ENCODE results near the gene CCL16.
"Not testable (repeated sequence)": the region's sequence is repeated elsewhere in the genome, so short reads cannot be mapped to it uniquely, and the experiment has no call there.

The CCL16 gene

DNA sequence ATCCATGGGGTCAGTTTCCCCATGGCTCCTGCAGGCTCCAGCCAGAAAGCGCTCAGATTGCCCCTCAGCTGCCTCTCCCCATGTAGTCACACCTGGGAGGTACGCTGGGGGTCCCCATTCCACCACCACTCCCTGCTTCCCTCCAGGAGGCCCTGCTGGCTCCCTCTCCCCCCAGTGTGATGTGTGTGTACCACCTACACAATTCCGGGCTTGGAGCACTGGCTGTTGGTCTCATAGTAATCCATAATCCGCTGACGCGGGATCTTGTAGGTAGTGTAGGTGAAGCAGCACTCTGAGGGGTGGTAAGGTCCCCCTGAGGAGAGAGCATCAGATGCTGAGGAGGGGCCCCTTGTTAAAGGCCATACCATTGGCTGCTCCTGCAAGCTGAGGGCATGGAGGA lies 2.8 kb upstream of the CCL16 start:
- no peak for DNase-seq (ENCODE audit: low spot score)

DNA sequence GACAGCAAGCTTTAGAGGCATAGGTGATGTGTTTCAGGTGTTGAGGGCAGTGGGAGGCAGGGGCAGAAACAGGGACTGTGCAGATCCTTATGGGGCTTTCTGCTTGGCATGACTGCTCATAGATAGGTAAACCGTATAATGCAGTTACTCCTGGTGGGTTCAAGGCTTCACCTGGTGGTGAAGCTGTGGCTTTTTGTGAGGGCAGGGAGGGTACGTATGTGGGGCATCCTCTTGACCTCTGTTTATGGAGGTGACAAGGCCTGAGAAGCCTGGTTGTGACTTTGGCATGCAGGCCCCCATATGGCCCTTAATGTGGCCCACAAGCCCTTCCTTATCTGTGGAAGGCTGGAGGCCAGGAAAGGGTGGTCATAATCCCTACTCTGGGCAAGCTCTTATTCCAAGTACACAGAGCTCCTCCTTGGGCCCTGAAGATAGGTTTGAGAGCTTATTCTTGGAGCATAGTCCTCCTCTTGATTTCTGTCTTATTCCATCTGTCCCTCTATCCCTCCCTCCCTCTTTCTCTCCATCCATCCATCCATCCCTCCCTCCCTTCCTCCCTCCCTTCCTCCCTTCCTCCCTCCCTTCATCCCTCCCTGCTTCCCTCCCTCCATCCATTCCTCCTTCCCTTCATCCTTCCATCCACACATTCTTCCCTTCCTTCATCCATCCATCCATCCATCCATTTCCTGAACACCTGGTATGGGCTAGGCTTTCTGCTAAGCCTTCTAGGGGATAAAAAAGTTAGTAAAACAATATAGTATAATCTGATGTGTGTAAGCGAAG lies 1.3 kb upstream of the CCL16 start:
- no peak for DNase-seq (ENCODE audit: low spot score)

DNA sequence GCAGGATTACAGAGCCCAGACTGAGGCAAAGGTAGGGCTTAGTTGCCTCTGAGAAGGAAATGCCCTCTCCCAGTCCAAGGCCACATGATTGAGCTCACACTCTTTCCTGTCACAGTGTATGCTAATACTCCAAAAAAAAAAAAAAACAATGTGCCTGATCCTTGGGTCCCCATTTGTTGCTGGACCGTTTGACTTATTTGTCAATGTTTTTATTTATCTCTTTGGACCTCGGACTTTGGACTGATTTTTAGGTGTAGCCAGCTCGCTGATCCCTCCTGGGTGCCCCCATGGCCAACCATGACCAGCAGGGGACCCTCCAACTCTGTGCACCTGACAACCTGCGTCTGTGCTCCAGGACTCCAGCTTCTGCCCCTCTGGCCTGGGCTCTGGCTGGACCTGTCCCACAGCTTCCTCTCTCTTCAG lies 622 bp upstream of the CCL16 start:
- no peak for DNase-seq (ENCODE audit: low spot score)

DNA sequence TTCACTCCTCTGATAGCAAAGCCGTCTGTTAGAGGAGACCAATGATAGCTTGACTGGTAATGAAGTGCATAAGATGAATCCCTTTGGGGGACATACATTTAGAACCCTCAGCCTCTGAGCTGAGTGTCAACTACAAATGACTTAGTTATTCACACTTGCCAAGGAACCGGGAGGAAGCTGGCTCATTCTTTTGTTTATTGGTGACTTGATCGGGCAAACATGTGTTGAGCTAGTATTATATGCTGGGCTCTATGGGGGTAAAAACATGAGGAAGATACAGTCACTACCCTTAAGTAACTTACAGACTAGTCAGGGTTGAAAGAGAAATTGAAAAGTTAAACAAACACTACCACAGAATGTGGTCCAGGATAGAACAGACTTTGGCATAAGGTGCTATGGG lies 3.0 kb downstream of the CCL16 start:
- no peak for DNase-seq (ENCODE audit: low spot score)

DNA sequence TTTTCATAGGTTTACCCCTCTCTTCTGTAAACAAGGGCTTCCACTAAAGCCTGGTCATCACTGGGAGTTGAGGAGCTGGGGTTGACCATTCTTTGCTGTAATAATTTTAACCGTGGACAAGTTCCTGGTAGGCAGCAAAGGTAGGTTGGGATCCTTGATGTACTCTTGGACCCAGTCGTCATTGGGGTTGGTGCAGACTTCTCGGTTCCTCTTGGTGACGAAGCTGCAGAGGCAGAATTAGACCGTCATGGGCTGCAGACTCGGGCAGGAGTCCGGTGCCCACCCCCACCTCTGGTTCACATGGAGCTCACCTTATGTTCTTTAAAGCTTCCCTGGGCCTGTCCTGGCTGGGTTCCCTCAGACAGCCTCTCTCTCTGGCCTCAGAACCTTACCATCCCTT lies 3.8 kb downstream of the CCL16 start:
- DNase-seq (ENCODE audit: low spot score): no peak

DNA sequence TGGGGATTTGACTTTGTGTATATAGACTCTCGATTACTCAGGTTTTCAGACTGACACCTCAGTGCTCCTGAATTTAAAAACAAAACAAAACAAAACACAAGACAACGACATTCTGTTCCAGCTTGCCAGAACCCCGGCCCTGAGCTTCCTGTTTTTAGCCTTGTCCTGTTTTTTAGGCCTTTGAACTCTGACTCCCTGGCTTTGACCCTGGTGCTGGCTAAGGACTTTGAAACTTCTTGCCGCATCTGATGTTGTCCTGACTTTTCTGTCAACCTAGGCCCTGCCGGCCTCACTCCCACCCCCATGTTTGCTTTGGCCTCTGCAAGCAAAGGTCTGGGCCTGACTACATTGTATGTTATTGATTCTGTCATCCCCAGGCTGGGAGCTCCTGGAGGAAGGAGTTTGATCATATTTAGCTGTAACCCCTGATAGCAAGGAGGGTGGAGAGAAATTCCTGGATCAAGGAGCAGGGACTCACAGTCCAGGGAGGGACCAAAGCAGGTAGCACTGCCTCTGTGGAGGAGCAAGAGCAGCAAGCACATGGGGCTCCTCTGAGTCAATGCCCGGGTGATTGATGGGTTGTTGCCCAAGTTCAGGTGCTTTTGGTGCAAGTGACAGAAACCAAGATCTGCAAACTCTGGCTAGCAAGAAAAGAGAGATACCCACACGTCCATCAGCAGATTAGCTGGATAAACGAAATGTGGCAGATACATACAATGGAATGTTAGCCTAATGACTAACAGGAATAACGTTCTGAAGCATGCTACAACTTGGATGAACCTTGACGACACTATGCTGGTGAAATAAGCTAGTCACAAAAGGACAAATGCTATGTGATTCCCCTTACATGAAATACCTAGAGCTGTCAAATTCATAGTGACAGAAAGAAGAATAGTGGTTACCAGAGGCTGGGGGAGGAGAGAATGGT lies 7.7 kb downstream of the CCL16 start:
- DNase-seq (ENCODE audit: low spot score): no peak

DNA sequence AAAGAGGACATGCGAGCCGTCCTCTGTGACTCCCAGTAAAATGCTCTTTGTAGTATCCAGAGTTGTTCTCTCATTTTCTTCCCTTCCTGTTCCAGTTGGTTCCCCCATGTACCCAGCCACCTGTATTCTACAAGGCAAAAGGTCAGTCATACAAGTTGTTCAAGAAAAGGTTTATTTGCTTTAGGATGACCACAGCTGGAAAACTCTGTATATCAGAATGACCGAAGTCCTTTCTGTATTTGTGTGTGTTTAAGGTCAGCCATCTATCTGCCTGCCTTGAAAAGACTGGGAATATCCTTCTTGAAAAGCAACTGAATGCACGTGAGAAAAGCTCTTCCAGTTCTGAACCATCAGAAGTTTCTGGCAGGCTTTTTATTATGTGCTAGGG lies 8.4 kb downstream of the CCL16 start:
- DNase-seq (ENCODE audit: low spot score): no peak

DNA sequence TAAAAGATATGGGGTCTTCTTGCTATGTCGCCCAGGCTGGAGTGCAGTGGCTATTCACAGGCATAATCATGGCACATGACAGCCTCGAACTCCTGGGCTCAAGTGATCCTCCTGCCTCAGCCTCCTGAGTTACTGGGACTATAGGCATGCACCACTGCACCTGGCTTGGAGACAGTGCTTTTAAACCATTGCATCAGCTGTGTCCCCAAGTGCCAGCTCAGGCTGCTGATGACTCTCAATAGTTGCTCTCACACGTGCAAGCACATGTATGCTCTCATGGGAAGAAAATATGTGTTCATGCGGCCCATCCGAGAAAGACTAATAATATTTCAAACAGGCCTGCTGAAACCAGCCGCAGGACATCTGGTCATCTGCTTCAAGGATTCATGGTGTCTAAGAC lies 8.8 kb downstream of the CCL16 start:
- no peak for DNase-seq (ENCODE audit: low spot score)

DNA sequence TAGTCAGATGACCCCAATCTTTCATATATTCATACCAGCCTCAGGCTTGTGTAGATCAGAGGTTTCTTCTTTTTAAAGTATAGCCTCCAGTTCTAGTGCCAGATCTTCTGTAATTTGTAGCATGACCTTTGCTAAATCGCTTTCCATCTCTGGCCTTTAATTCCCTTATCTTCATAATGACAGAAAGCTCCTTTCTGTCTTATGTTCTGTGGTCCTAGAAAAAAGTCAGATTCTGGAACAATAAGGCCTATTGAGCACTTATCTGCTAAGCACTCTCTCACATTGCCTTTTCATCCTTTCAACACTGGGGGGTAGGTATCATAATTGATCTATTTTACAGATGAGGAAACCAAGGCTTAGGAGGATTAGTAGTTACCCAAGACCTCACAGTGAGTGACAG lies 9.2 kb downstream of the CCL16 start:
- DNase-seq (ENCODE audit: low spot score): no peak

DNA sequence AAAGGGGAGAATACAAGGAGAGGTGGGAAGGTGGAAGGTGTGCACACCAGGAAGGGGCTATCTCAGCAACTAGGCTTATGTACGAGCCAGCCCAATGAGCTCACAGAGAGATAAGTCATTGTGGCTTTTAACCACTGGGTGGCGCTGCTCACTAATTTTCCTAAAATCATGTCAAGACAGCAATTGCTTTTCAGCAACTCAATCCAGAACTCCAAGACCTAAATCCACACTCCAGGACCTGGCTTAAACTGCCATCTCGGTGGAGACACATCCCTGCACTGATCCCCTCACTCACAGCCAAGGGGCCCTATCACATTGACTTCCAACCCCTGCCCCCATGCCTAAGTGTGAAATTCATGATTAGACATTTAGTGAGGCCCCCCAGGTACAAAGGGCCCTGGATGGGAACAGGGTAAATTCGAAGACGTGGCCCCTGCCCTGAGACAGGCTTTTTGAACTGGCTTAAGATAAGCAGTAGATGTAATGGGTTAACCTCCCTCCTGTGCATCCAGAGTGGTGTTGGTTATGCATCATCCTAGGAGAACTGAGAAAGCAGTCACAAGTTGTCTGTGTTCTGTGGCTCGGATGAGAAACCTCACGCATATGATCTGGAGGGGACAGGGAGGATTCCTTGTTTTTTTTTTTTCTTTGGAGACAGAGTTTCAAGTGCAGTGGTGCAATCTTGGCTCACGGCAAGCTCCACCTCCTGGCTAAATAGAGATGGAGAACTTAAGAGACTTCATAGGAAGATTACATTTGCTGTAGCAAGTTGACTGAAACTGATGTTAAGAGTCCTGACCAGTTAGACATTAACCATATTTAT lies 11.5 kb downstream of the CCL16 start:
- DNase-seq (ENCODE audit: low spot score): peak; percentile 64

DNA sequence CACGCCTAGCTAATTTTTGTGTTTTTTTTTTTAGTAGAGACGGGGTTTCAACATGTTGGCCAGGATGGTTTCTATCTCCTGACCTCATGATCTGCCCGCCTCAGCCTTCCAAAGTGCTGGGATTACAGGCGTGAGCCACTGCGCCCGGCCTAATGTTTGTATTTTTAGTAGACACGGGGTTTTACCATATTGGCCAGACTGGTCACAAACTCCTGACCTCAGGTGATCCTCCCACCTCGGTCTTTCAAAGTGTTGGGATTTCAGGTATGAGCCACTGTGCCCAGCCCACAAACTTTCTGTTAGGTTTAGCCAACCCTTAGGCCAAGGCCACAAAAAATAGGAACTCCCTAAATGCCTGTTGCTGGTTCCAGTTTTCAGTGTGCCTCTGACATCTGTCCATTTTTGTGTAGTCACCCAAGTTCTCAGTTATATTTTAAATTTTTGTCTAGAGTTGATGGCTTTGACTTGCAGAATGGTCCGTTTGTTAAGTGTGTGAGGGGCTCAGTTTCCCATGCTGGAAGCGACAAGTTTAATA lies 12.7 kb downstream of the CCL16 start:
- DNase-seq (ENCODE audit: low spot score): no peak

DNA sequence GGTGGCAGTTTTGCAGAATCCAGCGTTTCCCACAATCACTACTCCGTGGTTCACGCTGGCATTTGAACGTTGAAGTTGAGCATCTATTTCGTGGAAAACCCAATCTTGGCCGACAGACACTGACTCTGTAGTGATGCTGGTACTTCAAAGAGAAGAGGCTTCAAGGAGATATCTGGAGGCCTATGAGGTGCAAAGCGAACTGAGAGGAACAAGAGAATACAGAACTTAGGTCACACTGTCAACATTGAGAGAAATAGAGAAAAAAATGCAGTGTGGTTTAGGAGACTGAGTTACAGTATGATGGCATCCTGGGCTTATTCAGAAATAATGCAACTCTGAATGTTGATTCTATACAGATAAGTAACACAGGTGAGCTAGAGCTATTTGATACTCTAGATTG lies 16.0 kb downstream of the CCL16 start:
- no peak for DNase-seq (ENCODE audit: low spot score)

DNA sequence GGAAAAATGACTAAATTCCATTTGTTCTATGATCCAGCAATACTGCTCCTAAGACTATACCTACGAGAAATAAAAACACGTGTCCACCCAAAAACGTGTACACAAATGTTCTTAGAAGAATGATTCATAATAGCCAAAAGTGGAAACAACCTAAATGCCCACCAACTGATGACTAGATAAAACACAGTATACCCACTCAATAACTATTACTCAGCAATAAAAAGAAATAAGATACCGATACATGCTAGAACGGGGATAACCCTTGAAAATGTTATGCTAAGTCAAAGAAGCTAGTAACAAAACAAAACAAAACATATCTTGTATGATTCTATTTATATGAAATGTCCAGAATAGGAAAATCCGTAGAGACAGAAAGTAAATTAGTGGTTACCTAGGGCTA lies 17.6 kb downstream of the CCL16 start:
- no peak for DNase-seq (ENCODE audit: low spot score)

DNA sequence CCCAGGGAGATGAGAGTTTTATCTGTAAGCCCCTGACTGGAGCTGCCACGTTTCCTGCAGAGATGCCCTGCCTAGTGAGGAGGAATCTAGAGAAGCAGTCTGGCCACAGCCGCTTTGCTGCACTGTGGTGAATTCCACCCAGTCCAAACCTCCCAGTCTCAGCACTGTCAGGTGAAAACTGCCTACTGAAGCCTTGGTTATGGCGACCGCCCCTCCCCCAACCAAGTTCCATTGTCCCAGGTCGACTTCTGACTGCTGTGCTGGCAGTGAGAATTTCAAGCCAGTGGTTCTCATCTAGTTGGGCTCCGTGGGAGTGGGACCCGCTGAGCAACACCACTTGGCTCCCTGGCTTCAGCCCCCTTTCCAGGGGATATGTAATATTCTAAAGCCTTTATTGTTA lies 27.6 kb downstream of the CCL16 start:
- no peak for DNase-seq (ENCODE audit: low spot score)

DNA sequence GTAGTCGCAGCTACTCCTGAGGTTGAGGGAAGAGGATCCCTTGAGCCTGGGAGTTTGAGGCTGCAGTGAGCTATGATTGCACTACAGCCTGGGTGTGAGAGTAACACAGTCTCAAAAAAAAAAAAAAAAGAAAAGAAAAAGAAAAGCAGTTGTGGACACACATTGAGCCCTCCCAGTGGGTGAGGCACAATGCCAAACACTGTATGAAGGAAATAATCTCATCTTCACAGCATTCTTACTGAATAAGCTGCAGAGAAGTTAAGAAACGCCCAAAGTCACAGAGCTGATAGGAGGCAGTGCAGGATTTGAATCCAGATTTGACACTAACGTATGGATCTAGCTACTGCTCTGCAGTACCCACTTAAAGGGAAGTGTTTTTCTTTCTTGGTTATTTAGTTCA lies 31.9 kb downstream of the CCL16 start:
- no peak for DNase-seq (ENCODE audit: low spot score)

DNA sequence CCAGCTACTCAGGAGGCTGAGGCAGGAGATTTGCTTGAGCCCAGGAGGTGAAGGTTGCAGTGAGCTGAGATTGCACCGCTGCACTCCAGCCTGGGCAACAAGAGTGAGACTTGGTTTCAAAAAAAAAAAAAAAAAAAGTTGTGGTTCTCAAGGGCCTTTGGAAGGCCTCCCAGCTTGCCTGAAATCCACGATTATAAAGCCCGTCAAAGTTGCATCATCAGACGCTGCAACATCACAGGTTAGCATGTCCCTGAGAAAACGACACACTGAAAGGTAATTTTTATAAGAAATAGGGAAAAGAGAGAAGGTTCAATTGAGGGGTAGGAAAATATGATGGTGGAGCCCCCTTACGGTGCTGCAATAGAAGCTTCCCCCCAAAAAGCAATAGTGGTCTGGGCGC lies 33.2 kb downstream of the CCL16 start:
- DNase-seq (ENCODE audit: low spot score): no peak

DNA sequence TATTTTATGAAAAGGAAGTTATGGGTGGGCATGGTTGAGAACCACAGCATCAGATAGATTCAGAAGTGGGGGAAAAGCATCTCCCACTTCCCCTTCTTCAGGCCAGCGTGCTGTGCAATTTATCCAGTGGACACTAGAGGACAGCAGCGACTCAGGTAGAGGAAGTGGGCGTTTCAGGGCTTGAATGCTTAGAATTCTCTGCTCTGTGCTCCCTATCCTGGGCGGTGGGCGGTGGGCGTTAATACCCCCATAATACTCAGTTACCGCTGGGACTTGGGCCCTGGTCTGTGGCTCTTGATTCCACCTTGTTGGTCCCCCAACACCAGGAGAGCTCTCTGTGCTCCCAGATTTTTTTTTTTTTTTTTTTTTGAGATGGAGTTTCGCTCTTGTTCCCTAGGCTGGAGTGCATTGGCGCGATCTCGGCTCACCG lies 34.1 kb downstream of the CCL16 start:
- peak; percentile 33 for DNase-seq (ENCODE audit: low spot score)

DNA sequence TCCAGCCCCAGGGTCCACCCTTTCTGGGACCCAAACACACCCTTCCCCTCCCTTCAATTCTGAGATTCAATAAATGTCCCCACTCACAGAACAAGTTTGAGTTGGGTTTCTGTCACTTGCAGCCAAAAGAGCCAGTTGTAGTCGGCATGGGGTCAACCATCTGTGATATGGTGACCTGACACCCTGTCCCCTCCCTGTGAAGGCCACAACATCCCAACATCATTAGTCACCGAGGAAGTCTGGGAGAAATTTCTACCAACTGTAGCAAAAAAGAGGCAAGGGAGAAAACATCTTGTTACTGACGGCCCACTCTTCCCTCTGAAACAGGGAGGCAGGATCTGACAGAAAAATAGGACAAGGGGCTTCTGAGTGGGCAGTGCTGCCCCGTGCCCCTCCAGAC lies 37.1 kb downstream of the CCL16 start:
- DNase-seq (ENCODE audit: low spot score): no peak

DNA sequence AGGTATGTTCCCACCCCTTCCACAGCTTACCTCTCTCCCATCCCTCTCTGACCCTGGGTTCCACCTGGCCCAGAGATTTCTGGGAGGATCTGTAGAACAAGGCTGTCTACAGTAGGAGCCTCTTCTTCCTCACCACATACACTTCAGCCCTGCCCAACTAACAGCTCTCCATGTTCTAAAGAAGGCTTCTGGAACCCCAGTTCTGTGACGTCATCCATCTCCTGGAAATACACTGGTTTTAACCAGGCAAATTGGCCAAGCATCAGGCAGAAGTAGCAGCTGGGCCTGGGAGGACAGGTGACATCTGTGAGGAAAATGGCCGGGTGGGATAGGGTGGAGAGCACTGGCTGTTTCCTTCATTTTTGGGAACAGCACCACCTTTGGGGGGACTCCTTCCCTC lies 37.8 kb downstream of the CCL16 start, which contains the start of gene LYZL6:
LYZL6 (minus strand) TSS at position 177 of the 400 bp plus-strand sequence. CDS start 4,357 bp downstream, outside the sequence.
- no peak for DNase-seq (ENCODE audit: low spot score)

DNA sequence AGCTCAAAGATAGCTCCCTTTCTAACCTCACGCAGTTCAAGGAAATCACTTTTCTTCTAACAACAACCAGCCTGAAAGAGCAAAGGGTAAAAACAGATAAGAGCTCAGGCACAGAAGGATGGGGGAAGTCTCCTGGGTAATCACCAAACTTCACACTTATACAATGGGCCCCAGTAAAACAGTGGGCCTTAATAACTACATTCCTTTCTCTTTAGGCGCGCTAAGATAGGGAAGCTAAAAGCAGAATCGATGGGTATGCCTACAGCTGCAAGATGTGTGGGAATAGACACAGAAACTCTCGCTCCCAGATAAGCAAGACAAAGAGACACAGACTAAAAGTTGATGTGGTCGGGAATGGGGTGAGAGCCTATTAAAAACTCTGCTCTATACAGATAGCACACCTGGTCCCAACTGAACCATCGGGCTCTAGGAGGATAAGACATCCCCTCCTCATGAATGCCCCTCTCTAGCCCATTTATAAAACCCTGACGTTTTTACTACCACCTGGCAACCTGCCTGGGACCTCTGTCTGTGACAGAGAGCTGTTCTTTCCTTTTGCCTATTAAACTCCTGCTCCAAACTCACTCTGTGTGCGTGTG lies 38.6 kb downstream of the CCL16 start:
- DNase-seq (ENCODE audit: low spot score): no peak

DNA sequence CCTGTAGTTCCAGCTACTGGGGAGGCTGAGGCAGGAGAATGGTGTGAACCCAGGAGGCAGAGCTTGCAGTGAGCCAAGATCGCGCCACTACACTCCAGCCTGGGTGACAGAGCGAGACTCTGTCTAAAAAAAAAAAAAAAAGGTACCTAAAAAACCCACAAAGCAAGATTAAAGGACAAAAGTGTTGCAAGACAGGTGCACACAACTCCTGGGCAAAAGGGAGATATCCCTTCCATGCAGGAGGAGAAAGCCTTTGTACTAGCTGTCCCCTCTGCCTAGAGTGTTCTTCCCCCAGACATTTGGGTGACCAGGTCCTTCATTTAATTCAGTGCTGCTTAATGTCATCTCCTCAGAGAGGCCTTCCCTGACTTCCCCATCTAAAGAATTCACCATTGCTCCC lies 42.8 kb downstream of the CCL16 start:
- not testable (repeated sequence) for DNase-seq (ENCODE audit: low spot score)

DNA sequence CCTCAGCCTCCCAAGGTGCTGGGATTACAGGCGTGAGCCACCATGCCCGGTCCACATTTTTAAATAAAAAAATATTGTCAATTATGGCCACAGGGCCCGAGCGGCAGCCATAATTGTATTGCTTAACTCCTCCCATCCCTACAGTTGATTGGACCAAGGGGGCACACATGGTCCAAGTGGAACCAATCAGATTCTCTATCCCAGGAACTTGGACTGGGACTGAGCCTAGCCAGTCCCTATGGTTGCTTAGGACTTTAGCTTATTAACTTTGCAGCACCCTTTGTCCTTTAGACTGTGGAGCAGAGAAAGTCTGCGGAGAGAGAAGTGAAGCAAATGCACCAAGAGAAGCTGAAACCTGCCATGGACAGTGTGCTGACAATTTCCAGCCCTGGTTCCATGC lies 45.2 kb downstream of the CCL16 start:
- no peak for DNase-seq (ENCODE audit: low spot score)

Measured in CD4-positive, alpha-beta T cell treated with Interleukin-6 at 100 ng/mL for 8 hours (primary cell).